ENCODE data around the gene DVL1.

GRCh38 chr1:1340791-1341548 lies 8.2 kb downstream of the DVL1 start:
- TF ChIP-seq JUNB (CRISPR knock-in tag; IDR thresholded peaks at IDR 0.05; ENCODE audit: borderline replicate concordance): no peak
- TF ChIP-seq ZBTB33 (CRISPR knock-in tag; IDR thresholded peaks at IDR 0.05): no peak
- TF ChIP-seq SP1 (IDR thresholded peaks at IDR 0.05): no peak
- no peak for TF ChIP-seq SP1 (CRISPR knock-in tag; IDR thresholded peaks at IDR 0.05)
- TF ChIP-seq ATF3 (CRISPR knock-in tag; IDR thresholded peaks at IDR 0.05): no peak
- no peak for TF ChIP-seq CTCF (CRISPR knock-in tag; IDR thresholded peaks at IDR 0.05)
- no peak for TF ChIP-seq SPEN (CRISPR knock-in tag; IDR thresholded peaks at IDR 0.05; ENCODE audit: low read depth)
- no peak for TF ChIP-seq EZH2 (conservative IDR thresholded peaks at IDR 0.05; ENCODE audit: low read depth, low read length)
- no peak for TF ChIP-seq HMG20B (CRISPR knock-in tag; conservative IDR thresholded peaks at IDR 0.05)
- no peak for TF ChIP-seq ZNF558 (CRISPR knock-in tag; IDR thresholded peaks at IDR 0.05; ENCODE audit: borderline replicate concordance)
- no peak for TF ChIP-seq ZNF468 (CRISPR knock-in tag; IDR thresholded peaks at IDR 0.05)

Measured in HepG2 (cell line).